Breast epithelium (tissue), 4 donors: ENCODE results near the gene MRPL21. TPM values are rescaled to one million over a fixed set of nuclear protein-coding genes. Genes with fewer than 3 reads are reported as not detected.

Source experiments
- DNase-seq, 2 donors: peaks; one replicate each; pipeline ENCODE4 v3.0.0-alpha.2; 2019; ENCODE audit warnings: low spot score in 2 of 2
- H3K27ac ChIP-seq, 2 donors: fragments of 200-600 bp; sonication (generic) in 1 of 2; one replicate each; pipeline ENCODE4 v1.5.1; 2016 to 2019; ENCODE audit warnings: mild to moderate bottlenecking in 1 of 2
- H3K27me3 ChIP-seq, 2 donors: fragments of 200-600 bp; sonication (generic) in 1 of 2; one replicate each; pipeline versions ENCODE4 v1.5.1 to v1.6.0; 2017 to 2019; ENCODE audit warnings: control low read depth in 1 of 2, mild to moderate bottlenecking in 1 of 2
- H3K36me3 ChIP-seq: fragments of 200-600 bp; one replicate; pipeline ENCODE4 v1.5.1; 2019
- H3K4me1 ChIP-seq, 2 donors: fragments of 200-600 bp; sonication (generic); one replicate each; pipeline ENCODE4 v1.5.1; 2016 to 2019; ENCODE audit warnings: control low read depth in 1 of 2
- H3K4me3 ChIP-seq, 3 donors: fragments of 200-600 bp; sonication (generic); 1 replicate in 2 of 3; 2 replicates in 1 of 3; pipeline ENCODE4 v1.5.1; 2016 to 2019; ENCODE audit warnings: mild to moderate bottlenecking in 3 of 3, moderate library complexity in 2 of 3
- H3K9me3 ChIP-seq, 2 donors: fragments of 200-600 bp; sonication (generic) in 1 of 2; one replicate each; pipeline ENCODE4 v1.5.1; 2016 to 2019; ENCODE audit warnings: control low read depth in 1 of 2
- CTCF ChIP-seq, 3 donors: fragments of 450-650 bp; IDR thresholded peaks; one replicate each; pipeline ENCODE4 v1.5.1; 2016 to 2017; ENCODE audit warnings: antibody characterized with exemption in 3 of 3, mild to moderate bottlenecking in 3 of 3, moderate library complexity in 3 of 3
- POLR2A ChIP-seq: fragments of 450-650 bp; IDR thresholded peaks from one replicate; pipeline ENCODE4 v1.6.1; 2016; ENCODE audit warnings: antibody characterized with exemption, mild to moderate bottlenecking, moderate library complexity
- POLR2AphosphoS5 ChIP-seq, 3 donors: sonication (generic); formaldehyde crosslinking; IDR thresholded peaks; one replicate each; pipeline ENCODE4 v1.6.1; 2017; ENCODE audit warnings: antibody characterized with exemption in 3 of 3
- intact Hi-C: fragments of 100-400 bp; cut with DNase I; formaldehyde crosslinking; loops from one replicate; pipeline ENCODE4 v1.15.1; 2023; ENCODE audit warnings: low total_unique reads
- total RNA-seq, 3 donors: library from RNA; depleted of rRNA; stranded (reverse); fragments of >200 nt; gene quantifications; one replicate each; pipeline ENCODE4 v1.1.0, GENCODE V29; 2016

The MRPL21 gene
- total RNA-seq, 3 donors from 2014 or later, result 44.3 to 89.1 (median 51.7) TPM

GRCh38 chr11:68940651-68941323 is 37.2 kb upstream of the MRPL21 start:
- no peak for DNase-seq
- no peak for TF ChIP-seq POLR2AphosphoS5 (IDR thresholded peaks at IDR 0.05)
- TF ChIP-seq POLR2A, result no peak
- TF ChIP-seq CTCF (IDR thresholded peaks at IDR 0.05), result no peak
- H3K36me3 ChIP-seq, result no peaks in the 10 kb centered on the region
- no peaks in the 10 kb centered on the region for H3K27me3 ChIP-seq
- H3K9me3 ChIP-seq, result no peaks in the 10 kb centered on the region
- peak overlapping the region; percentile 72 to 90 for H3K27ac ChIP-seq
- no peak overlapping the region for H3K4me3 ChIP-seq
- intact Hi-C loops, result no loop called here
- H3K4me1 ChIP-seq, result no peaks in the 10 kb centered on the region

GRCh38 chr11:68939583-68940555 is 36.2 kb upstream of the MRPL21 start:
- H3K4me1 ChIP-seq, result no peaks in the 10 kb centered on the region
- no peak overlapping the region for H3K27ac ChIP-seq
- no peaks in the 10 kb centered on the region for H3K9me3 ChIP-seq
- no peak overlapping the region for H3K4me3 ChIP-seq
- TF ChIP-seq POLR2A, result no peak
- no peak for TF ChIP-seq CTCF (IDR thresholded peaks at IDR 0.05)
- TF ChIP-seq POLR2AphosphoS5 (IDR thresholded peaks at IDR 0.05), result no peak
- no peak for DNase-seq
- intact Hi-C loops, result no loop called here
- no peaks in the 10 kb centered on the region for H3K36me3 ChIP-seq
- no peaks in the 10 kb centered on the region for H3K27me3 ChIP-seq

- no peak overlapping the region for H3K27ac ChIP-seq
- no peaks in the 10 kb centered on the region for H3K4me1 ChIP-seq
- DNase-seq, result no peak
Observed at GRCh38 chr11:68938816-68939582, 35.4 kb upstream of the MRPL21 start.

GRCh38 chr11:68938088-68938487 is 34.5 kb upstream of the MRPL21 start:
- H3K27me3 ChIP-seq, result no peaks in the 10 kb centered on the region
- DNase-seq, result no peak
- H3K4me3 ChIP-seq, result no peak overlapping the region
- intact Hi-C loops, result no loop called here
- TF ChIP-seq POLR2AphosphoS5 (IDR thresholded peaks at IDR 0.05) (no peak), CTCF (IDR thresholded peaks at IDR 0.05) (no peak), POLR2A (no peak)
- no peaks in the 10 kb centered on the region for H3K36me3 ChIP-seq
- no peak overlapping the region for H3K27ac ChIP-seq
- no peaks in the 10 kb centered on the region for H3K9me3 ChIP-seq
- H3K4me1 ChIP-seq, result no peaks in the 10 kb centered on the region

More at GRCh38 chr11:68938816-68939582, 35.4 kb upstream of the MRPL21 start:
- Histone ChIP-seq H3K9me3 (no peaks in the 10 kb centered on the region), H3K27me3 (no peaks in the 10 kb centered on the region), H3K36me3 (no peaks in the 10 kb centered on the region), H3K4me3 (no peak overlapping the region)
- TF ChIP-seq POLR2AphosphoS5 (IDR thresholded peaks at IDR 0.05), result no peak
- TF ChIP-seq POLR2A, result no peak
- TF ChIP-seq CTCF (IDR thresholded peaks at IDR 0.05), result no peak
- intact Hi-C loops, result no loop called here
